K562 (cell line): ENCODE data around the gene TCF12. TPM values are rescaled to one million over a fixed set of nuclear protein-coding genes. Genes with fewer than 3 reads are reported as not detected.

Experiments
- ATF4 ChIP-seq: fragments of 450-650 bp; formaldehyde crosslinking; IDR thresholded peaks from 2 replicates; pipeline ENCODE4 v1.4.0; 2022; ENCODE audit warnings: mild to moderate bottlenecking, moderate library complexity
- ATF7 ChIP-seq: fragments of 450-650 bp; IDR thresholded peaks from 2 replicates; pipeline ENCODE4 v1.7.1; 2014; ENCODE audit warnings: mild to moderate bottlenecking, moderate library complexity
- CEBPG ChIP-seq, 3 experiments: fragments of 200-800 bp in 1 of 3; sonication (Bioruptor generic) in 1 of 3; sonication (generic) in 1 of 3; formaldehyde crosslinking in 1 of 3; IDR thresholded peaks in 2 of 3; conservative IDR thresholded peaks in 1 of 3; 2 replicates each; pipeline versions ENCODE4 v1.6.1 to v1.8.0; 2016 to 2022; ENCODE audit warnings: missing compliant biosample characterization in 2 of 3, missing genetic modification characterization in 2 of 3, mild to moderate bottlenecking in 1 of 3, missing genetic modification reagents in 1 of 3
- CHCHD3 ChIP-seq: fragments of 250-450 bp; sonication (Bioruptor Pico); IDR thresholded peaks from 2 replicates; pipeline ENCODE4 v2.1.2; 2022; ENCODE audit warnings: mild to moderate bottlenecking
- CXXC5 ChIP-seq: fragments of 250-450 bp; sonication (Bioruptor Pico); IDR thresholded peaks from 2 replicates; pipeline ENCODE4 v1.8.0; 2022; ENCODE audit warnings: inconsistent platforms, mild to moderate bottlenecking, moderate library complexity
- DMBX1 ChIP-seq: fragments of 250-450 bp; sonication (Bioruptor Pico); IDR thresholded peaks from 2 replicates; pipeline ENCODE4 v1.8.0; 2022; ENCODE audit warnings: inconsistent platforms, mild to moderate bottlenecking, moderate library complexity, borderline replicate concordance
- EP300 ChIP-seq: IDR thresholded peaks from 2 replicates; pipeline ENCODE4 v1.6.1; 2012; ENCODE audit warnings: low read length, improper control_type of control experiment
- EP400 ChIP-seq: fragments of 450-650 bp; IDR thresholded peaks from 2 replicates; pipeline ENCODE4 v1.6.1; 2017; ENCODE audit warnings: antibody characterized with exemption, mild to moderate bottlenecking, moderate library complexity
- L3MBTL2 ChIP-seq: fragments of 450-650 bp; IDR thresholded peaks from 2 replicates; pipeline ENCODE4 v1.6.1; 2016; ENCODE audit warnings: mild to moderate bottlenecking, moderate library complexity
- MEF2D ChIP-seq: conservative IDR thresholded peaks from 2 replicates; pipeline ENCODE4 v1.6.1; 2016; ENCODE audit warnings: low read depth, missing genetic modification characterization, missing compliant biosample characterization
- NCOA2 ChIP-seq, 2 experiments: fragments of 450-650 bp; IDR thresholded peaks; 2 replicates each; pipeline ENCODE4 v1.6.1; 2018; ENCODE audit warnings: mild to moderate bottlenecking in 2 of 2, moderate library complexity in 1 of 2; ENCODE audit not compliant: partially characterized antibody in 2 of 2
- NR2C1 ChIP-seq, 2 experiments: fragments of 450-650 bp; IDR thresholded peaks; 2 replicates each; pipeline ENCODE4 v1.6.1; 2017; ENCODE audit warnings: mild to moderate bottlenecking in 2 of 2, antibody characterized with exemption in 1 of 2, inconsistent platforms in 1 of 2, missing compliant biosample characterization in 1 of 2, missing genetic modification characterization in 1 of 2
- NR4A1 ChIP-seq, 2 experiments: fragments of 250-450 bp in 1 of 2; fragments of 450-650 bp in 1 of 2; sonication (Bioruptor Pico) in 1 of 2; IDR thresholded peaks; 2 replicates each; pipeline versions ENCODE4 v1.4.0 to v1.6.1; 2016 to 2020; ENCODE audit warnings: mild to moderate bottlenecking in 2 of 2, missing compliant biosample characterization in 1 of 2, missing genetic modification characterization in 1 of 2, moderate library complexity in 1 of 2
- PURB ChIP-seq: sonication (generic); formaldehyde crosslinking; IDR thresholded peaks from 2 replicates; pipeline ENCODE4 v1.9.0; 2021; ENCODE audit warnings: low read depth, mild to moderate bottlenecking, missing genetic modification reagents
- RB1 ChIP-seq: fragments of 450-650 bp; IDR thresholded peaks from 2 replicates; pipeline ENCODE4 v1.6.1; 2017; ENCODE audit warnings: low read depth, mild to moderate bottlenecking
- SMAD3 ChIP-seq: fragments of 450-650 bp; formaldehyde crosslinking; conservative IDR thresholded peaks from 2 replicates; pipeline ENCODE4 v1.4.0; 2020; ENCODE audit warnings: mild to moderate bottlenecking
- SMARCA5 ChIP-seq: fragments of 450-650 bp; IDR thresholded peaks from 2 replicates; pipeline ENCODE4 v1.6.1; 2016
- TBL1XR1 ChIP-seq, 2 experiments: IDR thresholded peaks; 2 replicates each; pipeline ENCODE4 v1.6.1; 2012; ENCODE audit warnings: improper control_type of control experiment in 2 of 2, low read length in 2 of 2, mild to moderate bottlenecking in 1 of 2
- TCF7 ChIP-seq: sonication (generic); IDR thresholded peaks from 2 replicates; pipeline ENCODE4 v1.6.1; 2016; ENCODE audit warnings: antibody characterized with exemption, borderline replicate concordance
- TCFL5 ChIP-seq: fragments of 250-450 bp; sonication (Bioruptor Pico); conservative IDR thresholded peaks from 2 replicates; pipeline ENCODE4 v1.6.1; 2021; ENCODE audit warnings: mild to moderate bottlenecking, moderate library complexity, matching md5 sums
- THRAP3 ChIP-seq: fragments of 450-650 bp; IDR thresholded peaks from 2 replicates; pipeline ENCODE4 v1.6.1; 2016; ENCODE audit warnings: mild to moderate bottlenecking, inconsistent platforms, borderline replicate concordance
- ZBTB17 ChIP-seq: fragments of 450-650 bp; formaldehyde crosslinking; IDR thresholded peaks from 2 replicates; pipeline ENCODE4 v1.4.0; 2020; ENCODE audit warnings: mild to moderate bottlenecking
- ZNF12 ChIP-seq: sonication (generic); formaldehyde crosslinking; IDR thresholded peaks from 2 replicates; pipeline ENCODE4 v1.4.0; 2020; ENCODE audit warnings: mild to moderate bottlenecking, missing genetic modification reagents
- ZNF143 ChIP-seq: sonication (generic); formaldehyde crosslinking; IDR thresholded peaks from 2 replicates; pipeline ENCODE4 v1.9.0; 2022; ENCODE audit warnings: mild to moderate bottlenecking, missing genetic modification reagents
- ZNF165 ChIP-seq: fragments of 250-450 bp; sonication (Bioruptor Pico); IDR thresholded peaks from 2 replicates; pipeline ENCODE4 v1.4.0; 2020; ENCODE audit warnings: borderline replicate concordance
- ZNF280A ChIP-seq: fragments of 450-650 bp; IDR thresholded peaks from 2 replicates; pipeline ENCODE4 v1.6.1; 2018; ENCODE audit warnings: mild to moderate bottlenecking, low read depth; ENCODE audit not compliant: partially characterized antibody
- ZNF311 ChIP-seq: fragments of 250-450 bp; sonication (Bioruptor Pico); IDR thresholded peaks from 2 replicates; pipeline ENCODE4 v1.4.0; 2020; ENCODE audit warnings: mild to moderate bottlenecking, moderate library complexity
- ZNF586 ChIP-seq: fragments of 450-650 bp; formaldehyde crosslinking; conservative IDR thresholded peaks from 2 replicates; pipeline ENCODE4 v1.4.0; 2020; ENCODE audit warnings: mild to moderate bottlenecking, moderate library complexity
- ZNF79 ChIP-seq: fragments of 250-450 bp; sonication (Bioruptor Pico); IDR thresholded peaks from 2 replicates; pipeline ENCODE4 v1.4.0; 2020; ENCODE audit warnings: low read depth, mild to moderate bottlenecking, moderate library complexity
- ZNF830 ChIP-seq: fragments of 250-450 bp; sonication (Bioruptor Pico); IDR thresholded peaks from 2 replicates; pipeline ENCODE4 v1.5.0; 2021; ENCODE audit warnings: mild to moderate bottlenecking
- polyA plus RNA-seq, 8 experiments: library from polyadenylated mRNA; depleted of rRNA in 4 of 8; stranded (reverse) in 5 of 8; unstranded in 3 of 8; fragments of >200 nt; fragmentation: Nextera tagmentation in 2 of 8; fragmentation: Illumina TruSeq in 1 of 8; extraction: Ambion mirVana in 2 of 8; extraction: Trizol in 1 of 8; gene quantifications; 2 replicates each; pipeline versions ENCODE4 v1.2.1 to v1.2.3, GENCODE V29; 2011 to 2014; ENCODE audit warnings: inconsistent platforms in 1 of 8, missing spikeins in 1 of 8
- total RNA-seq, 7 experiments: library from RNA; depleted of rRNA in 6 of 7; stranded (reverse); fragments of >200 nt in 6 of 7; fragmentation: Illumina TruSeq in 2 of 7; extraction: Trizol in 2 of 7; gene quantifications; 2 replicates each; pipeline versions ENCODE4 v1.2.1 to v1.2.3, GENCODE V29; 2011 to 2021; ENCODE audit warnings: low replicate concordance in 1 of 7

The TCF12 gene
- total and polyA plus RNA-seq, 9 of the 15 experiments (the other 6 are each of a cell fraction or from before 2014, with no cell fraction given) = 10.5 to 132 (median 52.9) TPM

DNA sequence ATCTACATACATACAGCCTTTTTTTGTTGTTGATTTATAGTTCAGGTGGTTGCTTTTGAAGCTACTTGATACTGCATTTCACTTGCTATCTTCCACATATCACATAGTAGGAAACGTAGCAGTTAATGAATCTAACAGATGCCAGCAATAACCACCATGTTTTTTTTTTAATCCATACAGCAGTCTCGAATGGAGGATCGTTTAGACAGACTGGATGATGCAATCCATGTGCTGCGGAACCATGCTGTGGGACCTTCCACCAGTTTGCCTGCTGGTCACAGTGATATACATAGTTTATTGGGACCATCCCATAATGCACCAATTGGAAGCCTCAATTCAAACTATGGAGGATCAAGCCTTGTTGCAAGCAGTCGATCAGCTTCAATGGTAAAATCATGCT, 334.6 kb downstream of the TCF12 start (continued):
- 0 out of 2 replicates have a peak, but pooled peaks have one; percentile 16 for TF ChIP-seq ZNF311 (CRISPR knock-in tag)
- no peak for TF ChIP-seq SMARCA5
- no peak for TF ChIP-seq NR2C1 (IDR thresholded peaks at IDR 0.05)
- TF ChIP-seq NR2C1 (tag; IDR thresholded peaks at IDR 0.05) = peak; percentile 45; the same call in 1 of the 2 replicates
- peak; percentile 45; the same call in 1 of the 2 replicates for TF ChIP-seq ZBTB17 (CRISPR knock-in tag)
- TF ChIP-seq EP300 = no peak; the same call in 1 of the 2 replicates
- TF ChIP-seq TCF7 = no peak
- no peak for TF ChIP-seq ZNF586 (CRISPR knock-in tag)
- TF ChIP-seq CEBPG (CRISPR knock-in tag; IDR thresholded peaks at IDR 0.05) = peak; percentile 86
- peak; percentile 84 to 95 for TF ChIP-seq CEBPG (tag; conservative IDR thresholded peaks at IDR 0.05 in 1 of 2, IDR thresholded peaks at IDR 0.05 in 1 of 2)
- no peak for TF ChIP-seq CHCHD3 (CRISPR knock-in tag)
- TF ChIP-seq NCOA2 (IDR thresholded peaks at IDR 0.05; ENCODE audit: partially characterized antibody in 2 of 2) = no peak
- no peak for TF ChIP-seq ZNF830
- no peak for TF ChIP-seq SMAD3
- TF ChIP-seq TBL1XR1 (IDR thresholded peaks at IDR 0.05; ENCODE audit: low read length in 2 of 2) = no peak
- no peak for TF ChIP-seq MEF2D (tag)
- TF ChIP-seq EP400 = peak; percentile 59
- peak; percentile 80 for TF ChIP-seq DMBX1
- TF ChIP-seq ATF7 = peak; percentile 36; the same call in 1 of the 2 replicates
- no peak for TF ChIP-seq TCFL5 (CRISPR knock-in tag)
- TF ChIP-seq ZNF280A = no peak
- TF ChIP-seq RB1 = no peak
- peak; percentile 33; the same call in 1 of the 2 replicates for TF ChIP-seq L3MBTL2
- no peak for TF ChIP-seq ZNF12 (CRISPR knock-in tag)
- TF ChIP-seq CXXC5 (CRISPR knock-in tag) = peak; percentile 63
- TF ChIP-seq ZNF165 (CRISPR knock-in tag) = no peak
- TF ChIP-seq ATF4 (CRISPR knock-in tag) = peak; percentile 91
- TF ChIP-seq ZNF143 (CRISPR knock-in tag) = no peak
- no peak for TF ChIP-seq PURB (CRISPR knock-in tag)
- TF ChIP-seq ZNF79 = peak; percentile 46; the same call in 1 of the 2 replicates
- TF ChIP-seq THRAP3 = no peak
- TF ChIP-seq NR4A1 (CRISPR knock-in tag; IDR thresholded peaks at IDR 0.05) = no peak
- 0 out of 2 replicates have a peak, but pooled peaks have one; percentile 55 for TF ChIP-seq NR4A1 (tag; IDR thresholded peaks at IDR 0.05)
